Measurements from ENCODE around the gene RNF32. TPM values are rescaled to one million over a fixed set of nuclear protein-coding genes. Genes with fewer than 3 reads are reported as not detected.

RNF32 gene
- total RNA-seq, 3 donors from 2014 or later (not counting 1 experiment from before 2014, with no cell fraction given) = 0.80 TPM; not detected in 2

DNA sequence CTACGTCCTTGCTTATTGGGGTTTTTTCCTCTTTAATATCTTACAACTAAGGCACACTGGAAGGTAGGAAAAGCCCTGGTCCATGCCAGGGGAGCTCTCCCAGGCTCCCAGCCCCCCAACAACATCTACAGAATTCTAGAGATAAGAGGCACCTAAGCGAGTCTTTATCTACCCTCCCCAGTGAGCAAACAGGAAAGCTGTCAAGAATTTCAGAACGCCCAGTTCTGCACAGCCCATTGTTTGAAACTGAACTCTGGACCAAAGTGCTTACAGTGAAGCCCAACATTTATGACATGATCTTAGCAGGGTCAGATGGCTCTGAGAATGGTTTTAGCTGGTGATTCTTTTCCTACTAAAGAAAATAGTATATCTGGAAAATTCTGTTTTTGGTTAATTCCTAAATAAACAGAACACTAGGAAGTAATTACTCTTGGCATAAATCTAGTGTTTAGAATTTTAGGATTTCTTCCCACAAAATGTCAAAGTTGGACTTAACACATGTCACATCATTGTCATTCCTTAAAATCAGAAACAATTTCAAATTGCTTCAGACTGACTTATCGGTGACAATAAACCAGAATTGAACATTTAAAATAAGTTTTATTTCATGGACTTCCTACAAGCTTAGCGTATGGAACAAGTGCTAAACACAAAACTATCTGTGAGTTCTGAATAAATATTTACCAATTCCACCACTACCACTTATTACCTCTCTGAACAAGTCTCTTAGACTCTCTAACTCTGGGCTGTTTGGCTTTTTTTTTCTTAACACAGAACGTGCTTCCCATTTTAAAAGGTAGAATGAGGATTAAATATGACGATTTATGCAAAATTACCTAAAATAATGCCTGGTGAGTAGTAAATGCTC, 31.3 kb upstream of the RNF32 start:
- Mint-ChIP-seq H3K27me3 (ENCODE audit: low read depth in 2 of 2) (peaks cover 18 to 46% of the 10 kb centered on the region in 2 donors), H3K36me3 (no peaks in the 10 kb centered on the region), H3K27ac (no peak overlapping the region), H3K4me1 (peaks cover 16% of the 10 kb centered on the region in 2 donors), H3K9me3 (no peaks in the 10 kb centered on the region), H3K4me3 (peak overlapping the region; percentile 66)
- Histone ChIP-seq H3K27me3 (ENCODE audit: control insufficient read depth, insufficient read depth, low read length) (peaks cover 5% of the 10 kb centered on the region), H3K36me3 (ENCODE audit: control insufficient read depth, insufficient read depth, low read length) (no peaks in the 10 kb centered on the region), H3K4me3 (ENCODE audit: low read length) (no peak overlapping the region), H3K27ac (ENCODE audit: low read length) (no peak overlapping the region), H3K9me3 (ENCODE audit: control insufficient read depth, insufficient read depth, low read length) (no peaks in the 10 kb centered on the region), H3K4me1 (ENCODE audit: control insufficient read depth, insufficient read depth, low read length) (peaks cover 27% of the 10 kb centered on the region)
- DNase-seq (no peak), ATAC-seq (no peak)
- 88% methylated on average over 6 of the region's 7 CpGs for WGBS (ENCODE audit: insufficient coverage)
- TF ChIP-seq, protein P1, sequence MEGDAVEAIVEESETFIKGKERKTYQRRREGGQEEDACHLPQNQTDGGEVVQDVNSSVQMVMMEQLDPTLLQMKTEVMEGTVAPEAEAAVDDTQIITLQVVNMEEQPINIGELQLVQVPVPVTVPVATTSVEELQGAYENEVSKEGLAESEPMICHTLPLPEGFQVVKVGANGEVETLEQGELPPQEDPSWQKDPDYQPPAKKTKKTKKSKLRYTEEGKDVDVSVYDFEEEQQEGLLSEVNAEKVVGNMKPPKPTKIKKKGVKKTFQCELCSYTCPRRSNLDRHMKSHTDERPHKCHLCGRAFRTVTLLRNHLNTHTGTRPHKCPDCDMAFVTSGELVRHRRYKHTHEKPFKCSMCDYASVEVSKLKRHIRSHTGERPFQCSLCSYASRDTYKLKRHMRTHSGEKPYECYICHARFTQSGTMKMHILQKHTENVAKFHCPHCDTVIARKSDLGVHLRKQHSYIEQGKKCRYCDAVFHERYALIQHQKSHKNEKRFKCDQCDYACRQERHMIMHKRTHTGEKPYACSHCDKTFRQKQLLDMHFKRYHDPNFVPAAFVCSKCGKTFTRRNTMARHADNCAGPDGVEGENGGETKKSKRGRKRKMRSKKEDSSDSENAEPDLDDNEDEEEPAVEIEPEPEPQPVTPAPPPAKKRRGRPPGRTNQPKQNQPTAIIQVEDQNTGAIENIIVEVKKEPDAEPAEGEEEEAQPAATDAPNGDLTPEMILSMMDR (IDR thresholded peaks at IDR 0.05) = no peak
- intact Hi-C loops (cut with micrococcal nuclease) = no loop called here

DNA sequence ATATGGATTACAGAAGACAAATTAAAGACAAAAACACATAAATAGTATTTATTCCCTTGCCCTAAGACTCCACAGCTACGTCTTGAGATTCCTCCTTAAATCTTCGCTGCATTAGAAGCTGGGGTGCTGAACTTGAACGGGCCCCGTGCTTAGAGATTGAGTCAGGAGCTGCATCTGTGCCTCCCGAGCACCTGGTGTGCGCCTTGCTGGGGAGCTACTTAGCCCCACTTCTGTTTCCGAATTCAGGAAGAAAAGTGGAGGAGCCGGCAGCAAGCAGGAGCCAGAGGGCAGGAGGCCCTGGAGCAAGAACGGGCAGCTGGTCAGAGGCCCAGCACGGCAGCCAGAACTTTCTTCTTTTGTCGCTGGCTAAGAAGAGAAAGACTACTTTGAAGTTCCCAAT, 30.4 kb upstream of the RNF32 start:
- no peaks in the 10 kb centered on the region for H3K36me3 Mint-ChIP-seq
- H3K27ac Mint-ChIP-seq = no peak overlapping the region
- Histone ChIP-seq H3K27me3 (ENCODE audit: control insufficient read depth, insufficient read depth, low read length) (peaks cover 5% of the 10 kb centered on the region), H3K27ac (ENCODE audit: low read length) (no peak overlapping the region), H3K36me3 (ENCODE audit: control insufficient read depth, insufficient read depth, low read length) (no peaks in the 10 kb centered on the region), H3K4me3 (ENCODE audit: low read length) (no peak overlapping the region), H3K9me3 (ENCODE audit: control insufficient read depth, insufficient read depth, low read length) (no peaks in the 10 kb centered on the region), H3K4me1 (ENCODE audit: control insufficient read depth, insufficient read depth, low read length) (peaks cover 27% of the 10 kb centered on the region)
- WGBS (ENCODE audit: insufficient coverage) = 93% methylated on average over 11 of the region's 11 CpGs
- ATAC-seq = no peak
- no peaks in the 10 kb centered on the region for H3K9me3 Mint-ChIP-seq
- TF ChIP-seq, protein P1 (IDR thresholded peaks at IDR 0.05) = no peak
- intact Hi-C loops (cut with micrococcal nuclease) = no loop called here
- H3K4me1 Mint-ChIP-seq = peaks cover 16% of the 10 kb centered on the region in 2 donors
- DNase-seq = no peak
- peaks cover 21 to 44% of the 10 kb centered on the region in 2 donors for H3K27me3 Mint-ChIP-seq (ENCODE audit: low read depth in 2 of 2)
- H3K4me3 Mint-ChIP-seq = no peak overlapping the region

DNA sequence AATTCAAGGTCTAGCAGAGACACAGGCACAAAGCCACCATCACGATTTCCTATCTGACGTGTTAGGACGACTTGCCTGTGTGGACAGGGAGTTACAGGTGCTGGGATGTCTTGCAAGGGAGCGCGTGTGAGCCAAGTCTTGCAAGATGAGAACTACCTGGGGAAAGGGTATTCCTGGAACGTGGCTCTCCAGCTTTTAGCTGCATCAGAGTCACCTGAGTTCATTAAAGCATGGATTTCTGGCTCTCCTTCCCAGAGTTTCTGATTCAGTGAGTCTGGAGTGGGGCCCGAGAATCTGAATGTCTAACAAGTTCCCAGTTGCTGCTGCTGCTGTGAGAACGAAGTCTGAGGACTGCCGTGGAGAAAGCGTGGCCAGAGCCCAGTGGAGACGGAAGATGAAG, 30.0 kb upstream of the RNF32 start:
- Histone ChIP-seq H3K9me3 (ENCODE audit: control insufficient read depth, insufficient read depth, low read length) (no peaks in the 10 kb centered on the region), H3K4me1 (ENCODE audit: control insufficient read depth, insufficient read depth, low read length) (peaks cover 27% of the 10 kb centered on the region), H3K4me3 (ENCODE audit: low read length) (no peak overlapping the region), H3K27ac (ENCODE audit: low read length) (no peak overlapping the region), H3K27me3 (ENCODE audit: control insufficient read depth, insufficient read depth, low read length) (peaks cover 5% of the 10 kb centered on the region), H3K36me3 (ENCODE audit: control insufficient read depth, insufficient read depth, low read length) (no peaks in the 10 kb centered on the region)
- Mint-ChIP-seq H3K27me3 (ENCODE audit: low read depth in 2 of 2) (peaks cover 22 to 44% of the 10 kb centered on the region in 2 donors), H3K9me3 (no peaks in the 10 kb centered on the region), H3K4me1 (peaks cover 16% of the 10 kb centered on the region in 2 donors), H3K36me3 (no peaks in the 10 kb centered on the region), H3K4me3 (no peak overlapping the region), H3K27ac (no peak overlapping the region)
- TF ChIP-seq, protein P1 (IDR thresholded peaks at IDR 0.05) = no peak
- ATAC-seq (no peak), DNase-seq (no peak)
- intact Hi-C loops (cut with micrococcal nuclease) = no loop called here
- 83% methylated on average over 11 of the region's 11 CpGs for WGBS (ENCODE audit: insufficient coverage)
